Activated CD8-positive, alpha-beta memory T cell treated with anti-CD3 and anti-CD28 coated beads for 48 hours (primary cell): ENCODE data around the gene MSH5.
"Not testable (repeated sequence)": the region's sequence is repeated elsewhere in the genome, so short reads cannot be mapped to it uniquely, and the experiment has no call there.

Source experiments
- DNase-seq, 3 experiments: peaks; one replicate each; pipeline ENCODE4 v3.0.0-alpha.2; 2020; ENCODE audit warnings: low read depth in 2 of 3, low spot score in 2 of 3

Gene MSH5

DNA sequence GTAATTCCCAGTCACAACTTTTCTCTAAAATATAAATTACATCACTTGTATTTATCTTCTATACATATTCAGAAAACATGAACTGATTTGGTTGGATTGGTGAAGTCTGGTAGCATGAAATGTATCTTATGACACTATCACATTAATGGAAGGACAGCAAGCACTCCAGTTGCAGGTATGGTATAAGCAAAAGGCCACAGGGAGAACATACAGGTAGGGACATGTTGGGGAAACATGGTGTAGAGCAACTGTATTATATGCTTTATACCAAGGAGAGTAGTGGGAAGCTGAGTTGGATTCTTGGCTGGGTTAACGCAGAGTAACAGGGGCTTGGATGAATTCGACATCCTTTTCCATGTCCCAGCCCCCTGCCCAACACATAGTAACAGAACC, 57.2 kb downstream of the MSH5 start:
- DNase-seq = no peak

DNA sequence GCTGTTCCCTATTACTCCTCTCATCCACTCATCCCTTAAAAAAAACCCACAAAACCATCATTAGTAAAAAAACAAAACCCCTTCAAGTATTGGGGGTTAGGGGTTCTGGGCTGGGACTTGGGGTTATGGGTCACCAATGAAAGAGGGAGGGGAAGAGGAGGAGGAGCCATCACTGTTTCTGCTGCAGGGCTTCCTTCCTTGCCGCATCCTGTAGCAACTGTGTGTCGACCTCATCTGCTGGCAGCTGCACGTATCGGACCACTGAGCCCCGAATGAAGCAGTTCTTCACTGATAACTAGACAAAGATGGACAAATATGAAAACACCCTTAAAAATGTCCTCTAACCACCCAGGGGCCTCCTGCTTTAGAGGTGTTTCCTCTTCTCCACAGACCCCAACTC, 57.8 kb downstream of the MSH5 start:
- no peak for DNase-seq

DNA sequence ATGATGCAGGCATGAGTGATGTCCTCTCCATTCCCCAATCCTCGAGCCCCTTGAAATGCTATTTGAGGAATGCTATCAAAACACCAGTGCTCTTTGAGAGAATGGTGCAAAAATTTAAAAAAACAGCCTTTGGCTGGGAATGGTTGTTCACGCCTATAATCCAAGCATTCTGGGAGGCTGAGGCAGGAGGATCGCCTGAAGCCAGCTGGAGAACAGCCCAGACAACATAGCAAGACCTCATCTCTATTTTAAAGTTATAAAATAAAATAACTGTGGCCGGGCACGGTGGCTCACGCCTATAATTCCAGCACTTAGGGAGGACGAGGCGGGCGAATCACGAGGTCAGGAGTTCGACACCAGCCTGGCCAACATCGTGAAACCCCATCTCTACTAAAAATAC, 60.0 kb downstream of the MSH5 start:
- no peak for DNase-seq

DNA sequence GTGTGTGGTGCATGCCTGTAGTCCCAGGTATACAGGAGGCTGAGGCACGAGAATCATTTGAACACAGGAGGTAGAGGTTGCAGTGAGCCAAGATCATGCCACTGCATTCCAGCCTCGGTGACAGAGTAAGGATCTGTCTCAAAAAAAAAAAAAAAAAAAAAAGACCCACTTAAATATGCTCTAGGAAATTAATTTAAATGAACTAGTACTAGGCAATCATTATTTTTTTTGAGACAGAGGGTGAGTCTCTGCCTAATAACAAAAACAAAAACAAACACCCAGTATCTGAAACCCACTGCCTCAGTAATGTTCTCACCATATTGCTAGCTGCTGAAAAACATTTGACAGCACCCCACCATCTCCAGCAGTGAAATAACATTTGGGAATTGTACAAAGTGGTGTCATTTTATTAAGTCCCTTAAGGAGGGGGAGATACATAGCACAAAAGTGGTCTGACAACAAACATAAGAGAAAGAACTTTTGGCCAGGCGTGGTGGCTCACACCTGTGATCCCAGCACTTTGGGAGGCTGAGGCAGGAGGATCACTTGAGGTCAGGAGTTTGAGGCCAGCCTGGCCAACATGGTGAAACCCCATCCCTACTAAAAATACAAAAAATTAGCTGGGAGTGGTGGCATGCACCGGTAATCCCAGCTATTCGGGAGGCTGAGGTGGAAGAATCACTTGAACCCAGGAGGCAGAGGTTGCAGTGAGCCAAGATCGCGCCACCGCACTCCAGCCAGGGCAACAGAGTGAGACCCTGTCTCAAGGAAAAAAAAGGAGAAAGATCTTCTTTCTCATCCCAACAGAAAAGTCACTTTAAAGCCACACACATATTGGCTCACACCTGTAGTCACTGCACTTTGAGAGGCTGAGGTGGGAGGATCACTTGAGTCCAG, 61.5 kb downstream of the MSH5 start:
- DNase-seq = not testable (repeated sequence)

DNA sequence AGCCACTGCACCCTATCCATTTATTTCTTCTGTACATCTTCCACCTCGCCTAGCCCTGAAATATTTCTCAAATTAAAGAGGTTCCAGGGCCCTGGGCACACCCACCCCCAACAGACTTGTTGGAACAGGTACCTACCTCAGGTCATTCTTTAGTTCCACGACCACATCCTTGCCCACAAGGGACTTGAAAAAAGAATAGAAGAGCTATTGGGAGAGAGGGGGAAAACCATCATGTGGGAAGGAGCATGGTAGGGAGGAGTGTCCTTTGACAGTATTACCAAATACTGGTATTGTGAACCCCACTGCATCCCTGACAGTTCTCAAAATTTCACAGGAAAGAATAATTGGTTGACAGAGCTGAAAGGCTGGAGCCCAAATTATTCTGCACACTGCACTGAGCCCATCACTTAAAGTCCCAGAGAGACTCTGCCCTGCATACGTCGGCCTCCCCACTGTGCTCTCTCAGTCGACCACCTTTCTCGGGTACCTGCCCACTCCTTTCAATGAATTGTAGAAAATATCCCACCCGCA, 66.2 kb downstream of the MSH5 start:
- no peak for DNase-seq

DNA sequence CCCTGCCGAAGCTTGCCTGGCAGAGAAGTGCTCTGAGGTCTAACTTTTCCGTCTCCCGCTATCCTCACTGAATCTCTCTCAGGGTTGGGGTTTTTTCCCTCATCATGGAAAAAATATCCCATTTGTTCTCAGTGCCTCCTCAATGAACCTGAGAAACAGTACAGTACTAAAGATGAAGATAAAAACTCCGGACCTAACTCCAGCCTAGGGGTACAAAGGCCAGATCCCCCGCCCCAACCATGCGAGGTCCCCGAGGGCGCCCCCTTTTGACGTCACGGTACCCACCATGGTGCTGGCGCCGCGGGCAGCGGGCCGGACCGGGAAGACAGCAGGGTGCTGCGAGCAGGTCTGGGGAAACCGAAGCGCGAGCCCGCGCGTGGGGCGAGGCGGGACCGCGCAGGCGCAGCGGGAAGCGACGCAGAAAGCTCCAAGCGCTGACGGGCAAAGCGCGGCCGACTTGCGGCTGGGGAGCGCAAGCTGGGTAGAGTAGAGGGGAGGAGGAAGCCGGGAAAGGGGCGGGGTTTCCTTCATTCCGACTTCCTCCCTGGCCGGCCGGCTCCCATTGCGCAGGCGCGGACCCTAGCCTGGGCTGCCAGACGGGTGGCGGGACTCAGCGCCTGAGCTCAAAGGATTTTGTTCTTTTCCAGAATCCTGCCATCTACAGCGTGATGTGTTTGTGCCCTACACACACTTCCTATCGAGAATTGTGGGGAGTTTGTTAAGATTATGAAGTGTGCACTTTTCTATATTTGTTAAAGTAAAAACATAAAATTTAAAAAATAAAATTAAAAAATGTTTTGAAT, 66.9 kb downstream of the MSH5 start, which contains the start of gene LSM2:
TSS of gene LSM2 (minus strand) at position 497 of the 803 bp plus-strand sequence. CDS start at position 288, 209 bp downstream.
- DNase-seq = peak; percentile 82 to 97 (median 94)

DNA sequence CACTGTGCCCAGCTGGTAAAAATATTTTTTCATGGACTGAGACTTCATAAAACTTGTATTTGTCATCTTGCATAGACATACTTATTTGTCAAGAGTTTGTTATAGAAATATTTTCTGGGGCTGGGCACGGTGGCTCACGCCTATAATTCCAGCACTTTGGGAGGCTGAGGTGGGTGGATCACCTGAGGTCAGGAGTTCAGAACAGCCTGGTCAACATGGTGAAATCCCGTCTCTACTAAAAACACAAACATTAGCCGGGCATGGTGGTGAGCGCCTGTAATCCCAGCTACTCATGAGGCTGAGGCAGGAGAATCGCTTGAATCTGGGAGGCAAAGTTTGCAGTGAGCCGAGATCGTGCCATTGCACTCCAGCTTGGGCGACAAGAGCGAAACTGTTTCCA, 68.8 kb downstream of the MSH5 start:
- not testable (repeated sequence) for DNase-seq

DNA sequence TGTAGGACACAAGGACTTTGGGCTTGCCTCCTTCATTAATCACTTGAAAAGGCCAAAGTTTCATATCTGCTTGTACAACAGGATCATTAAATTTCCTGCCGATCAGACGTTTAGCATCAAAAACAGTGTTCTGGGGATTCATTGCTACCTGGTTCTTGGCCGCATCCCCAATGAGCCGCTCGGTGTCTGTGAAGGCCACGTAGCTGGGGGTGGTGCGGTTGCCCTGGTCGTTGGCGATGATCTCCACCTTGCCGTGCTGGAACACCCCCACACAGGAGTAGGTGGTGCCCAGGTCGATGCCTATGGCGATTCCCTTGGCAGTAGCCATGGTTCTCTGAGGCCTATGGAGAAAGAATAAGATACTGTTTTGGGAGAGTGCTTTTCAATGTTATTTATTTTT, 71.8 kb downstream of the MSH5 start:
- no peak for DNase-seq
